ENCODE results near the gene TEN1. TPM values are rescaled to one million over a fixed set of nuclear protein-coding genes. Genes with fewer than 3 reads are reported as not detected.

Gene TEN1
- total and polyA plus RNA-seq, 7 donors, result 3.4 to 21.1 (median 8.8) TPM

DNA sequence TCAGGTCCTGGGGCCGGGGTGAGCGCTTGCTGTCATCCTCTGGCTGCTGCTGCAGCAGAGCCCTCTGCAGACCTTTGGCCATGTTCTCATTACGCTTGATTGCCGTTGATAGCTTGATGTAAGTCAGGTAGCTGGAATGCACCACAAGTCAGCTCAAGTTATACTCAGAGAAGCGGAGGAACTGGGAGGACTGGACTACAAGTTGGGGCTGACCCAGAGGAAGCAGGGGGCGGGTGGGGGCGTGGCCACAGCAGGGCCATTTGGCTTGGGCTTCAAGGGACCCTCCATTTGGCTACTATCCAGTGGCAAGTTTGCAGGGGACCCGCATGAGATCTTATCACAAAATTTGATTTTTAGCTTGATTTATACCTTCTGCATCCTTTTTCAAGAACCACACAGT, 67.0 kb downstream of the TEN1 start:
- intact Hi-C loops (cut with DNase I), result no loop called here
- no peaks in the 10 kb centered on the region for H3K9me3 ChIP-seq
- WGBS, 3 donors, result 84 to 96% (median 86%) methylated on average over 8 of the region's 8 CpGs
- no peak for DNase-seq
- no peaks in the 10 kb centered on the region for H3K4me1 ChIP-seq
- no peak overlapping the region for H3K4me3 ChIP-seq
- peaks cover 27 to 100% of the 10 kb centered on the region in 2 donors for H3K36me3 ChIP-seq (ENCODE audit: insufficient read depth in 1 of 2, low read depth in 1 of 2)
- TF ChIP-seq, protein P1, sequence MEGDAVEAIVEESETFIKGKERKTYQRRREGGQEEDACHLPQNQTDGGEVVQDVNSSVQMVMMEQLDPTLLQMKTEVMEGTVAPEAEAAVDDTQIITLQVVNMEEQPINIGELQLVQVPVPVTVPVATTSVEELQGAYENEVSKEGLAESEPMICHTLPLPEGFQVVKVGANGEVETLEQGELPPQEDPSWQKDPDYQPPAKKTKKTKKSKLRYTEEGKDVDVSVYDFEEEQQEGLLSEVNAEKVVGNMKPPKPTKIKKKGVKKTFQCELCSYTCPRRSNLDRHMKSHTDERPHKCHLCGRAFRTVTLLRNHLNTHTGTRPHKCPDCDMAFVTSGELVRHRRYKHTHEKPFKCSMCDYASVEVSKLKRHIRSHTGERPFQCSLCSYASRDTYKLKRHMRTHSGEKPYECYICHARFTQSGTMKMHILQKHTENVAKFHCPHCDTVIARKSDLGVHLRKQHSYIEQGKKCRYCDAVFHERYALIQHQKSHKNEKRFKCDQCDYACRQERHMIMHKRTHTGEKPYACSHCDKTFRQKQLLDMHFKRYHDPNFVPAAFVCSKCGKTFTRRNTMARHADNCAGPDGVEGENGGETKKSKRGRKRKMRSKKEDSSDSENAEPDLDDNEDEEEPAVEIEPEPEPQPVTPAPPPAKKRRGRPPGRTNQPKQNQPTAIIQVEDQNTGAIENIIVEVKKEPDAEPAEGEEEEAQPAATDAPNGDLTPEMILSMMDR (IDR thresholded peaks at IDR 0.05), result no peak
- no peaks in the 10 kb centered on the region for H3K27me3 ChIP-seq (ENCODE audit: insufficient read depth in 3 of 3, low read length in 2 of 3)
- ATAC-seq, result no peak
- H3K27ac ChIP-seq, result no peak overlapping the region

DNA sequence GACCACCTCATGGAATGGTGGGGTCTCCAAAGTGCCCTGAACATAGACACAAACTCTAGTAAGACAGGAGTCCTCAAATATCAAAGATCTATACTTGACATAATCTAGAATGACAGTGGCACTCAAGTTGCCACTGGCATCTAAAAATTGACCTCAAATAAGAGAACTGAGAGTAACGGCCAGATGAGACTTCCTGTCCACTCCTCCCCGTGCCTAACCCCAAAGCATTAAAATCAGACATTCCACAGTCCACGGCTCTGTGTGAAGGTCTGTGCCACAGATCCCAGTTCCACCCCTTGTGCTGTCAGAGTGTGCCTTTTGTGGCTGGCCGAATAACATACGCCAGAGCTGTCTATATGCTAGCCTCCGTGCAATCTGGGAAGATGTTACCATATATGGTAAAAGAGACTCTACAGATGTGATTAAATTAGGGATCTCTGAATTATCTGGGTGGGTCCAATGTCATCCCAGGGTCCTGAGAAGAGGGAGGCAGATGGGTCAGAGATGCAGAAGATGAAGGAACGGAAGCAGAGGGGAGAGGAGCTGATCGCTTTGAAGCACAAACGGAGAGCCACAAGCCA, 69.1 kb downstream of the TEN1 start:
- H3K27ac ChIP-seq, result no peak overlapping the region
- no peak for ATAC-seq
- no peaks in the 10 kb centered on the region for H3K4me1 ChIP-seq
- 74 to 80% (median 79%) methylated on average over 9 of the region's 9 CpGs for WGBS, 3 donors
- intact Hi-C loops (cut with DNase I), result no loop called here
- no peak for DNase-seq
- no peaks in the 10 kb centered on the region for H3K9me3 ChIP-seq
- no peaks in the 10 kb centered on the region for H3K27me3 ChIP-seq (ENCODE audit: insufficient read depth in 3 of 3, low read length in 2 of 3)
- H3K36me3 ChIP-seq (ENCODE audit: insufficient read depth in 1 of 2, low read depth in 1 of 2), result peaks cover 27 to 100% of the 10 kb centered on the region in 2 donors
- TF ChIP-seq, protein P1 (IDR thresholded peaks at IDR 0.05), result no peak
- H3K4me3 ChIP-seq, result no peak overlapping the region

DNA sequence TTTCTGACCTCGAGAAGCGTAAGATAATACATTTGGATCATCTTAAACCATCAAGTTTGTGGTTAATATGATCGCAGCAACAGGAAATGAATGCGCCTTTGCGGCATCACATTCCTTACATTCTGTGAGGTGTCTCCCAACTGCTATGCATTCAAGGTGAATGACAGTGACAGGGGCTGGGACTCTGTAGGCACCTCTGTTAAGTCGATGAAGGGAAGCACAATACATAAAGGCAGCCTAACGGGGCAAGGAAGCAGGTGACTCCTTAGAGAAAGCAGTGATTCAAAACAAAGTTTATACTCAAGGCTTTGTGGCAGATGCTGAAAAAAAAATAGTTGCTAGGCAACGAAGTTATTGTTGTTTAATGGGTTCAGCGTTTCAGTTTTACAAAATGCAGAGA, 69.7 kb downstream of the TEN1 start:
- Histone ChIP-seq H3K4me3 (no peak overlapping the region), H3K36me3 (ENCODE audit: insufficient read depth in 1 of 2, low read depth in 1 of 2) (peaks cover 26 to 100% of the 10 kb centered on the region in 2 donors), H3K4me1 (no peaks in the 10 kb centered on the region), H3K27me3 (ENCODE audit: insufficient read depth in 3 of 3, low read length in 2 of 3) (no peaks in the 10 kb centered on the region), H3K9me3 (no peaks in the 10 kb centered on the region), H3K27ac (no peak overlapping the region)
- no peak for DNase-seq
- intact Hi-C loops (cut with DNase I), result no loop called here
- no peak for ATAC-seq
- TF ChIP-seq, protein P1 (IDR thresholded peaks at IDR 0.05), result no peak
- WGBS, 3 donors, result 80 to 83% (median 80%) methylated on average over 9 of the region's 9 CpGs

DNA sequence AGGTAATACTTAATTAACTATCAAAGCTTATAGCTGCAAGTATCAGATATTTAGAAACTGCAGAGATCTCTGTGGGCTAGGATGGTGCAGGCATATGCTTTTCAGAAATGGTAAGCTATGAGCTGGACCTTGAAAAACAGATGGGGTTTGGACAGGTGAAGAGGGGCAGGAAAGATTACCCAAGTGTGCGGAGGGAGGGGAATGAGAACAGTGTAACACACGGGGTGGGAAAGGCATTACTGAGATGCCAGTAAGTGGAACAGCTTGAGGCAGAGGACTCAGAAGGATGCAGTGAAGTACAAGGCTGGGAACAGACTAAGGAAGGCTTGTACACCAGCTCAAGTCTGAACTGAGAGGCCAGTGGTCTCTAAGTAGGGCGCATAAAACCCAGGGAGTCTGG, 70.2 kb downstream of the TEN1 start:
- H3K4me3 ChIP-seq, result no peak overlapping the region
- H3K4me1 ChIP-seq, result no peaks in the 10 kb centered on the region
- peaks cover 21 to 100% of the 10 kb centered on the region in 2 donors for H3K36me3 ChIP-seq (ENCODE audit: insufficient read depth in 1 of 2, low read depth in 1 of 2)
- H3K9me3 ChIP-seq, result no peaks in the 10 kb centered on the region
- H3K27ac ChIP-seq, result no peak overlapping the region
- ATAC-seq (no peak), DNase-seq (no peak)
- TF ChIP-seq, protein P1 (IDR thresholded peaks at IDR 0.05), result no peak
- intact Hi-C loops (cut with DNase I), result no loop called here
- WGBS, 3 donors, result 88 to 90% (median 88%) methylated on average over 3 of the region's 3 CpGs
- no peaks in the 10 kb centered on the region for H3K27me3 ChIP-seq (ENCODE audit: insufficient read depth in 3 of 3, low read length in 2 of 3)

Measured in psoas muscle (tissue), 8 donors.